ENCODE measurements around the gene WDR77.

WDR77 gene

DNA sequence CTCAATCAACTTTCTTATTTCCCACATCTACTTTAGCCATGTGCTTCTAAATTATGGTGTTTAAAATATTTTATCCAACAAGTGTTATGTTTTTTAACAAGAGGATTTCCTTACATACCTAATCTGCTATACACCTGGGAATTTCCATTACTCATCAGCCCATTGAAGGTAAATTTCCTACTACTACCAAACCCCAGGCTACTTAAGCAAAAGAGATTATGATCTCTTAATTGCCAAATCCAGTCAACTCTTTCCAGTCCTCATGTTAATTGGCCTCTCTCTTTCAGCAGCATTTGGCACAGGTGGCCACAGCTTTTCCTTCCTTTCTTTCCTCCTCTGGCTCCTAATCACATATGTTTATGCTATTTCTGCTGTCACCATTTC, 19.7 kb upstream of the WDR77 start:
- Histone ChIP-seq H3K4me1 (ENCODE audit: control insufficient read depth, low read depth, low read length) (no peaks in the 10 kb centered on the region), H3K27me3 (ENCODE audit: control insufficient read depth, insufficient read depth, low read length) (no peaks in the 10 kb centered on the region), H3K27ac (ENCODE audit: low read length) (no peak overlapping the region), H3K4me3 (ENCODE audit: low read length) (no peak overlapping the region), H3K9ac (ENCODE audit: low read length) (no peak overlapping the region), H3K9me3 (ENCODE audit: control insufficient read depth, low read depth, low read length) (no peaks in the 10 kb centered on the region), H3K36me3 (ENCODE audit: control insufficient read depth, low read depth, low read length) (no peaks in the 10 kb centered on the region)

DNA sequence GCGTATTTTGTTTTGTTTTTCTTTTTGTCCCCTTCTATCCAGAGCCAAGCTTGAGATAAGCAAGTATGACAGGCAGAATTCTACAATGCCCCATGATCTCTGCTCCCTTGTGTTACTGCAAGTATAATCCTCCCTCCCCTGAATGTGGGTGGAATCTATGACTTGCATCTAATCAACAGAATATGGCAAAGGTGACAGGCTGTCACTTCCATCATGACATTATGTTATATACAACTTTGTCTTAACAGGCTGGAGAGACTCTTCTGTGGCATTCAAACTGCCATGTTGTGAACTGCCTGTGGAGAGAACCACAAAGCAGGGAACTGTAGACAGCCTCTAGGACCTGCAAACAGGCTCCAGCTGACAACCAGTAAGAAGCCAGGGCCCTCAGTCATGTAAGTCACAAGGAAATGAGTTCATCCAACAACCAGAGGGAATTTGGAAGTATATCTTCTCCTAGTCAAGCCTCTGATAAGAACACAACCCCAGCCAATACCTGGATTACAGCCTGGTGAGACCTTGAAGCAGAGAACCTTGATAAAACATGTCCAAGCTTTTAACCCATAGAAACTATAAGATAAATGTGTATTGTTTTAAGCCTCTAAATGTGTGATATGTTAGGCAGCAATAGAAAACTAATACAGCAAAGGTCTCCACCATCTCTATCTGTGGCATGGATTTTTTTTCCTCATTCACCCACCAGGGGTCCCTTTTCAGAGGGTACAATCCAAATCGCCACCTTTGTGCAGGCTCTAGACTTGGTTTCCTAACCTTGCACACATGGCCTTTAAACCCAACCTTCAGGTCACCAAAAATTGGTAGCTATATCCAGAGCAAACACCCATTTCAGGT, 19.0 kb upstream of the WDR77 start:
- Histone ChIP-seq H3K9me3 (ENCODE audit: control insufficient read depth, low read depth, low read length) (no peaks in the 10 kb centered on the region), H3K36me3 (ENCODE audit: control insufficient read depth, low read depth, low read length) (no peaks in the 10 kb centered on the region), H3K27me3 (ENCODE audit: control insufficient read depth, insufficient read depth, low read length) (no peaks in the 10 kb centered on the region), H3K4me3 (ENCODE audit: low read length) (no peak overlapping the region), H3K9ac (ENCODE audit: low read length) (no peak overlapping the region), H3K4me1 (ENCODE audit: control insufficient read depth, low read depth, low read length) (no peaks in the 10 kb centered on the region), H3K27ac (ENCODE audit: low read length) (no peak overlapping the region)

DNA sequence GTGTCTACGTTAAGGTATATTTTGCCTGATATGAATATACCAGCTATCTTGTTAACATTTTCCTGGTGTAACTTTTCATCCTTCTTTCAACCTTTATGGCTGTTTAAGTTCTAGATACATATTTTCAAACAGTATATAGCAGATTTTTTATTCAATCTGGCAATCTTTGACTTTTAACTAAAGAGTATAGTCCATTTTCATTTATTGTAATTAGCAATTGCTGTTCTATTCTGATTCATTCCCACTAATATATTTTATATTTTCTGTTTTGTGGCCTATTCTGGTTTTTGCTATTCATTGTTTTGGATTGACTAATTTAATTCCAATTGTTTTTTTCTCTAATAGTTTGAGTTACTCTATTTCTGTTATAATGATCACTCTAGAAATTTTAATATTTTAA, 17.4 kb upstream of the WDR77 start:
- H3K36me3 ChIP-seq (ENCODE audit: control insufficient read depth, low read depth, low read length) = peaks cover 8% of the 10 kb centered on the region

DNA sequence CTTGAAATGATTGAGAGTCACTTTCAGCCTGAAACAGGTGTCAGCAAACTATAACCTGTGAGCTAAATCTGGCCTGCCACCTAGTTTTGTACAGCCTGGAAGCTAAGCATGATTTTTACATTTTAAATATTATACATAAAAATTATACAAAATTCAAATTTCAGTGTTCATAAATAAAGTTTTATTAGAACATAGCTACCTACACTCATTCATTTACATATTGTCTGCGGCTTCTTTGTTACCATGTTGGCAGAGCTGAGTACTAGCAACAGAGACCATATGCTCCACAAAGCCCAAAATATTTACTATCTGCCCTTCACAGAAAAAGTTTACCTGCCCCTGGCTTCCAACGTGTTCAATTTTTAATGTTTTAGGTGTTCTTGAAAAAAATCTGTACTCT, 16.7 kb upstream of the WDR77 start:
- Histone ChIP-seq H3K4me3 (ENCODE audit: low read length) (no peak overlapping the region), H3K36me3 (ENCODE audit: control insufficient read depth, low read depth, low read length) (peaks cover 15% of the 10 kb centered on the region), H3K27me3 (ENCODE audit: control insufficient read depth, insufficient read depth, low read length) (no peaks in the 10 kb centered on the region), H3K9me3 (ENCODE audit: control insufficient read depth, low read depth, low read length) (no peaks in the 10 kb centered on the region), H3K4me1 (ENCODE audit: control insufficient read depth, low read depth, low read length) (no peaks in the 10 kb centered on the region), H3K27ac (ENCODE audit: low read length) (no peak overlapping the region), H3K9ac (ENCODE audit: low read length) (no peak overlapping the region)

More for the DNA sequence above, 17.4 kb upstream of the WDR77 start:
- H3K4me1 ChIP-seq (ENCODE audit: control insufficient read depth, low read depth, low read length) = no peaks in the 10 kb centered on the region
- no peaks in the 10 kb centered on the region for H3K9me3 ChIP-seq (ENCODE audit: control insufficient read depth, low read depth, low read length)
- no peak overlapping the region for H3K9ac ChIP-seq (ENCODE audit: low read length)
- H3K27me3 ChIP-seq (ENCODE audit: control insufficient read depth, insufficient read depth, low read length) = no peaks in the 10 kb centered on the region
- H3K27ac ChIP-seq (ENCODE audit: low read length) = no peak overlapping the region
- no peak overlapping the region for H3K4me3 ChIP-seq (ENCODE audit: low read length)

DNA sequence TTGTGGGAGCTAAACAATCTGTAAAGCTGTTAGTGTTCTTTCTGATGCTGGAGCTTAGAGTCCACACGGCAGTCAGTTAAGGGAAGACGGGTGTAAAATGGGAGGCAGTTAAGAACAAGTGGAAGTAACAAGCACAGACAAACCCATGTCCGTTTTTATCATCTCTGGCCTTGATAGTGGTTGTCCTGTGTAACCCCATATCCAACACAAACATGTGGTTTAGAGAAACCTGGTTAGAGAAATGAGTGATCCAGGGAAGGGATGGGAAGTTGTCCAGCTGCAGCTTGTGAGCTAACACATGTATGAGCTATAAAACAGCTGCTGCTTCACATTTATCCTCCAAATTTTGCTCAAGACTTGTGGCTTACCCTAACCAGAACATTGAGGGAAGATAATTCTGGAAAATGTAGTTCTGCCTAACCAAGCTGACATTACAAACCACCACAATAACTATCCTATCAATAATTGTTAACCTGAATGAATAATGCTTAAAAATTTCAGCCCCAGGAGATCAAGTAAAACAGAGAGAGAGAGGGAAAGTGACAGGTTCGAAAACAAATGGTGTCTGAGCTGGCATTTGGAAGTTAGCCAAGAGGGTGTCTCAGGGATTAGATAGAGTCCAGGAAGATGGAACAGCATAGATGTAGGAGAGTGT, 14.1 kb upstream of the WDR77 start:
- Histone ChIP-seq H3K4me1 (ENCODE audit: control insufficient read depth, low read depth, low read length) (no peaks in the 10 kb centered on the region), H3K36me3 (ENCODE audit: control insufficient read depth, low read depth, low read length) (peaks cover 37% of the 10 kb centered on the region), H3K9ac (ENCODE audit: low read length) (no peak overlapping the region), H3K27me3 (ENCODE audit: control insufficient read depth, insufficient read depth, low read length) (no peaks in the 10 kb centered on the region), H3K9me3 (ENCODE audit: control insufficient read depth, low read depth, low read length) (no peaks in the 10 kb centered on the region), H3K4me3 (ENCODE audit: low read length) (no peak overlapping the region), H3K27ac (ENCODE audit: low read length) (no peak overlapping the region)

DNA sequence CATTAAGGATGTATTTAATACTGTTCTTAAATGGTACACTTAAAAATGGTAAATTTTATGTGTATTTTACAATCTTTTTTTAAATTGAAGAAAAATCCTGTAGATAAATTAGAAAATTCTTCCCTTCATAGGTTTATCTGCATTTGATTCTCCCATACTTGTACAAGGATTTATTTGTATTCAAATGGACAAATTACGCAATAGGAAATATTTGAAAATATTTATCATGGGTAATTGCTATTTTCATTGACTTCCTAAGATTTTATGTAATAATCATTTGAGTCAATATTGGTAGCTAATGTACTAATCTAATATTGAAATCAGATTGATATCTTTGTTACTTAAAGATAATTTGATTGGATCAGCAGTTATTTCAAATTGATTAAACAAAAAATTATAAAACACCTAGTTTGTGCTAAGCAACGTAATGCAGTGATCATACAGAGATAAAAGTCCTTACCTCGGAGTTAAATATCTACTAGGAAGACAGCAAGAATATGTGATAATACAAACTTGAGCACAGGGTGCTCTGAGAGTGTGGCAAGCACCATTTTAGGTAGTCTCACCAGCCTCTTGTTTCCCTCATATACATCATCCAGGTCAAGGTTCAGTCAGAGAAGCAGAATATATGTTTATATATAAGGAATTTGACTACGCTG, 13.4 kb upstream of the WDR77 start:
- H3K4me3 ChIP-seq (ENCODE audit: low read length) = no peak overlapping the region
- no peaks in the 10 kb centered on the region for H3K9me3 ChIP-seq (ENCODE audit: control insufficient read depth, low read depth, low read length)
- no peaks in the 10 kb centered on the region for H3K27me3 ChIP-seq (ENCODE audit: control insufficient read depth, insufficient read depth, low read length)
- peaks cover 44% of the 10 kb centered on the region for H3K36me3 ChIP-seq (ENCODE audit: control insufficient read depth, low read depth, low read length)
- H3K27ac ChIP-seq (ENCODE audit: low read length) = no peak overlapping the region
- no peaks in the 10 kb centered on the region for H3K4me1 ChIP-seq (ENCODE audit: control insufficient read depth, low read depth, low read length)
- H3K9ac ChIP-seq (ENCODE audit: low read length) = no peak overlapping the region

DNA sequence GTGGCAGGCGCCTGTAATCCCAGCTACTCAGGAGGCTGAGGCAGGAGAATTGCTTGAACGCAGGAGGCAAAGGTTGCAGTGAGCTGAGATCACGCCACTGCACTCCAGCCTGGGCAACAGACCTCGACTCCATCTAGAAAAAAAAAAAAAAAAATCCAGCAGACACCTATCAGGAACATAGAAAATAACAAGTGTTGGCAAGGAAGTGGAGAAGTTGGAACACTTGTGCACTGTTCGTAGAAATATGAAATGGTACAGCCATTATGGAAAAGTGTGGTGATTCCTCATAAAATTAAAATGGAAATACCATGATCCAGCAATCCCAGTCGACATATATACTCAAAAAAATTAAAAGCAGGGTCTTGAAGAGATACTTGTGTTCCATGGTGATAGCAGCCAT, 12.7 kb upstream of the WDR77 start:
- Histone ChIP-seq H3K9ac (ENCODE audit: low read length) (no peak overlapping the region), H3K36me3 (ENCODE audit: control insufficient read depth, low read depth, low read length) (peaks cover 51% of the 10 kb centered on the region), H3K4me1 (ENCODE audit: control insufficient read depth, low read depth, low read length) (no peaks in the 10 kb centered on the region), H3K27ac (ENCODE audit: low read length) (no peak overlapping the region), H3K4me3 (ENCODE audit: low read length) (no peak overlapping the region), H3K9me3 (ENCODE audit: control insufficient read depth, low read depth, low read length) (no peaks in the 10 kb centered on the region), H3K27me3 (ENCODE audit: control insufficient read depth, insufficient read depth, low read length) (no peaks in the 10 kb centered on the region)

DNA sequence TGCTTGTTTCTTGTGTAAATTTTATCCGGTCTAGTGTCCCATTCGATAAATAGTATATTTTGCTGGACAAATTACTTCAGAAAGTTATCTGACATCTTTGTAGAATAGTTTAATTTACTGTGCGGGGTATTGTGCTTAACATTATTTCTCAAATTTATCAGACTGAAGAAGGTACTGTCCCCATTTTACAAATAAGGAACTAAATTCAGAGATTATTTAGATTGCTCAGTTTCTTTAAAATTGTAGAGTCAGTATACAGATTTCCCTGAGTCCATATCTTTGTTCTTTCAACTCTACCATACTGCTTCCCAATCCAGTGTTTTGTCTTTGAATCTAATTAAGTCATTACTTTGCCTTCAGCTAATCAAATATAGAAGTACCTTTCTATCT, 6.6 kb upstream of the WDR77 start:
- H3K27ac ChIP-seq (ENCODE audit: low read length) = no peak overlapping the region
- no peaks in the 10 kb centered on the region for H3K27me3 ChIP-seq (ENCODE audit: control insufficient read depth, insufficient read depth, low read length)
- no peaks in the 10 kb centered on the region for H3K9me3 ChIP-seq (ENCODE audit: control insufficient read depth, low read depth, low read length)
- H3K4me1 ChIP-seq (ENCODE audit: control insufficient read depth, low read depth, low read length) = peaks cover under 1% of the 10 kb centered on the region
- peaks cover 62% of the 10 kb centered on the region for H3K36me3 ChIP-seq (ENCODE audit: control insufficient read depth, low read depth, low read length)
- no peak overlapping the region for H3K9ac ChIP-seq (ENCODE audit: low read length)
- H3K4me3 ChIP-seq (ENCODE audit: low read length) = no peak overlapping the region

DNA sequence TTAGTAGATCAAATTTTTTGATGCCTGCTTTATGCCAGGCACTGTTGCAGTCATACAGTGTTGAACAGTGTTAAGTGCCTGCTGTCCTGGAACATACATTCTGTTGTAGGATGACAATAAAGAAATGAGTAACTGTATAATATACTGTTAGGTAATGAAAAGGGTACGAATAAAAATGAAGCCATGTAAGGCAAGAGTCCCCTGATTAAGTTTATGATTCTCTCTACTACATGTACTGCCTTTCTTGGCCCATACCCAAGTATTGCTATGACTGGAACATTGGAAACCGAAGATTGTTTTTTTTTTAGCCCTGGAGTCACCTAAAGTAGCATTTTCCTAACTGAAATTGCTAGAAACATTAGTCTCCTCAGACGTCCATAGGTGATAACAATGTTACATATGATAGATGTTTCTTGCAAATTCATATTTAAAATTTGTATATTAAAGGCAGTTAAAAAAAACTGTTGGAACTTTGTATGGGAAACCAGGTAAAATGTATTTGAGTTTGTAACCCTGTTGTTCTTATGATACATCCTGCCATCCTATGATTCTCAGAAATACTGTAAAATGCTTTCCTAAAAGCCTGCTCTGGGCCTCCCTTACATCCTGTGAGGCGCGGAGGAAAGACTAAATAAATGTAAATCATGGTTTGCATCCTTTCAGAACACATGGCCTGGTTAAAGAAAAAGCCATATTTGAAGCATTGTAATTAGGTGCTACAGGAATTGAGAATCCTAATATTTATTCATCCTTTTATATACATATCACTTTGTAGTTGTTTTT, 6.0 kb upstream of the WDR77 start:
- H3K9ac ChIP-seq (ENCODE audit: low read length) = no peak overlapping the region
- peaks cover 6% of the 10 kb centered on the region for H3K4me1 ChIP-seq (ENCODE audit: control insufficient read depth, low read depth, low read length)
- H3K9me3 ChIP-seq (ENCODE audit: control insufficient read depth, low read depth, low read length) = no peaks in the 10 kb centered on the region
- H3K4me3 ChIP-seq (ENCODE audit: low read length) = no peak overlapping the region
- H3K36me3 ChIP-seq (ENCODE audit: control insufficient read depth, low read depth, low read length) = peaks cover 60% of the 10 kb centered on the region
- H3K27ac ChIP-seq (ENCODE audit: low read length) = no peak overlapping the region
- no peaks in the 10 kb centered on the region for H3K27me3 ChIP-seq (ENCODE audit: control insufficient read depth, insufficient read depth, low read length)

DNA sequence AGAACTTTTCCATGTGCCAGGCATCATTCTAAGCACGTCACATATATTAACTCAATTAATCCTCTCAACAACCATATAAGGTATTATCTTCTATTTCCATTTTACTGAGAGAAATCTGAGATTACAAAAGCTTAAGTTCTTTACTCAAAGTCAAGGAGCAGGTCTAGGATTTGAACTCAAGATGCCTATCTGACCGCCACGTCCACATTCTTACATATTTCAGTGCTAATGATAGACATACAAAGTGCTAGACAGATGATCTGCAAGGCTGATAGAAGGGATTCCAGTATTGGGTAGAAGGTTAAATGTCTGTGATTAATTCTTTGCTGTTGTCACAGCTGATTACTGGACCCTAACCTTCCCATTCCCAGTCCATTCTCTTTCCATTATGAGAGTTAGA, 4.7 kb upstream of the WDR77 start:
- H3K9ac ChIP-seq (ENCODE audit: low read length) = no peak overlapping the region
- H3K27ac ChIP-seq (ENCODE audit: low read length) = no peak overlapping the region
- H3K4me3 ChIP-seq (ENCODE audit: low read length) = no peak overlapping the region
- no peaks in the 10 kb centered on the region for H3K9me3 ChIP-seq (ENCODE audit: control insufficient read depth, low read depth, low read length)
- no peaks in the 10 kb centered on the region for H3K27me3 ChIP-seq (ENCODE audit: control insufficient read depth, insufficient read depth, low read length)
- peaks cover 6% of the 10 kb centered on the region for H3K4me1 ChIP-seq (ENCODE audit: control insufficient read depth, low read depth, low read length)
- peaks cover 47% of the 10 kb centered on the region for H3K36me3 ChIP-seq (ENCODE audit: control insufficient read depth, low read depth, low read length)

DNA sequence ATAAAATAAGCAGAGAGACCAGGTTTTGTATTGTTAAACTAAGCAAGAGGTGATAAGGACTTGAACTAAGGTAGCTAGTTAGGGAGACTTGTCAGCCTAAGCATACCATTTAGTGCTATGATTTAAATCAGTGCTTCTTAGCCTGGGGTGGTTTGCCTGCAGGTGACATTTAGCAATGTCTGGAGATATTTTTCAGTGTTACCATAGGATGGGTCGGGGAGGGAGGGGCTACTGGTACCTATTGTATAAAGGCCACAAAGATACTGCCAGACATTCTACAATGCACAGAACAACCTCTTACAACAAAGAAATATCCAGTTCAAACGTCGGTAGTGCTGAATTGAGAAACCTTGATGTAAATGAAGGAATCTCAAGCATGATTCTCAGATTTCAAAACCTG, 3.5 kb upstream of the WDR77 start:
- Histone ChIP-seq H3K36me3 (ENCODE audit: control insufficient read depth, low read depth, low read length) (peaks cover 36% of the 10 kb centered on the region), H3K4me1 (ENCODE audit: control insufficient read depth, low read depth, low read length) (peaks cover 12% of the 10 kb centered on the region)

More for the DNA sequence above, 3.5 kb upstream of the WDR77 start:
- Histone ChIP-seq H3K27ac (ENCODE audit: low read length) (no peak overlapping the region), H3K27me3 (ENCODE audit: control insufficient read depth, insufficient read depth, low read length) (no peaks in the 10 kb centered on the region), H3K9me3 (ENCODE audit: control insufficient read depth, low read depth, low read length) (no peaks in the 10 kb centered on the region), H3K4me3 (ENCODE audit: low read length) (no peak overlapping the region), H3K9ac (ENCODE audit: low read length) (no peak overlapping the region)

All from iPS-18a (cell line).